ENCODE results near the gene ARHGEF2.

GRCh38 chr1:155978325-155978972, at the start of gene ARHGEF2:
- TF ChIP-seq ARNT2 (CRISPR knock-in tag; IDR thresholded peaks at IDR 0.05; ENCODE audit: low read depth) (0 out of 2 replicates have a peak, but pooled peaks have one; percentile 47), ZNF768 (CRISPR knock-in tag; IDR thresholded peaks at IDR 0.05) (0 out of 2 replicates have a peak, but pooled peaks have one; percentile 20), POLR2A (IDR thresholded peaks at IDR 0.05; ENCODE audit: insufficient read depth in 1 of 2, low read depth in 2 of 2, low read length in 2 of 2) (peak in 1 of 2 experiments; percentile 60; a peak in 2 of 4 replicates), MLX (CRISPR knock-in tag; IDR thresholded peaks at IDR 0.05) (no peak), SRSF4 (IDR thresholded peaks at IDR 0.05; ENCODE audit: low read depth, low read length, poor library complexity, severe bottlenecking) (no peak), TEAD2 (CRISPR knock-in tag; IDR thresholded peaks at IDR 0.05) (no peak), FOSL1 (CRISPR knock-in tag; IDR thresholded peaks at IDR 0.05; ENCODE audit: borderline replicate concordance) (no peak), KDM4B (CRISPR knock-in tag; IDR thresholded peaks at IDR 0.05) (no peak), ZNF513 (CRISPR knock-in tag; conservative IDR thresholded peaks at IDR 0.05) (no peak), ZNF318 (CRISPR knock-in tag; IDR thresholded peaks at IDR 0.05) (no peak), ZSCAN29 (CRISPR knock-in tag; conservative IDR thresholded peaks at IDR 0.05) (no peak), MXD1 (CRISPR knock-in tag; IDR thresholded peaks at IDR 0.05) (no peak), TBP (CRISPR knock-in tag; IDR thresholded peaks at IDR 0.05) (no peak)

Measured in HepG2 (cell line).